HepG2 (cell line): ENCODE results near the gene CYSRT1. TPM values are rescaled to one million over a fixed set of nuclear protein-coding genes. Genes with fewer than 3 reads are reported as not detected.
A peak's percentile ranks its signal among the peaks of the same experiment; 100 is the strongest.

ENCODE experiments used
- CBFB ChIP-seq: sonication (generic); formaldehyde crosslinking; IDR thresholded peaks from 2 replicates; pipeline ENCODE4 v1.4.0; 2020; ENCODE audit warnings: missing genetic modification reagents
- GATA4 ChIP-seq: sonication (generic); IDR thresholded peaks from 2 replicates; pipeline ENCODE4 v1.6.1; 2016; ENCODE audit warnings: antibody characterized with exemption, low read depth, borderline replicate concordance
- HES4 ChIP-seq: sonication (generic); formaldehyde crosslinking; IDR thresholded peaks from 2 replicates; pipeline ENCODE4 v1.9.0; 2021; ENCODE audit warnings: mild to moderate bottlenecking, missing genetic modification reagents, borderline replicate concordance
- HMGXB3 ChIP-seq: sonication (generic); formaldehyde crosslinking; IDR thresholded peaks from 2 replicates; pipeline ENCODE4 v1.4.0; 2020; ENCODE audit warnings: missing genetic modification reagents, borderline replicate concordance
- MIER3 ChIP-seq: IDR thresholded peaks from 2 replicates; pipeline ENCODE4 v1.6.1; 2016; ENCODE audit warnings: missing compliant biosample characterization, borderline replicate concordance
- NCOA1 ChIP-seq: sonication (generic); formaldehyde crosslinking; IDR thresholded peaks from 2 replicates; pipeline ENCODE4 v1.9.0; 2021; ENCODE audit warnings: missing genetic modification reagents
- PATZ1 ChIP-seq: sonication (generic); formaldehyde crosslinking; IDR thresholded peaks from 2 replicates; pipeline ENCODE4 v1.4.0; 2020; ENCODE audit warnings: missing genetic modification reagents
- PPARG ChIP-seq: conservative IDR thresholded peaks from 2 replicates; pipeline ENCODE4 v1.6.1; 2016; ENCODE audit warnings: missing biosample characterization, missing genetic modification reagents
- RAD21 ChIP-seq: fragments of 450-650 bp; formaldehyde crosslinking; IDR thresholded peaks from 2 replicates; pipeline ENCODE4 v1.5.0; 2020; ENCODE audit warnings: mild to moderate bottlenecking
- SP2 ChIP-seq: sonication (generic); formaldehyde crosslinking; IDR thresholded peaks from 2 replicates; pipeline ENCODE4 v1.5.1; 2020; ENCODE audit warnings: mild to moderate bottlenecking, missing genetic modification reagents
- TFDP2 ChIP-seq: sonication (generic); formaldehyde crosslinking; IDR thresholded peaks from 2 replicates; pipeline ENCODE4 v1.4.0; 2020; ENCODE audit warnings: missing genetic modification reagents
- THAP8 ChIP-seq: sonication (generic); formaldehyde crosslinking; IDR thresholded peaks from 2 replicates; pipeline ENCODE4 v1.5.1; 2020; ENCODE audit warnings: missing genetic modification reagents, mild to moderate bottlenecking, borderline replicate concordance
- TMF1 ChIP-seq: sonication (generic); formaldehyde crosslinking; IDR thresholded peaks from 2 replicates; pipeline ENCODE4 v1.8.1; 2022; ENCODE audit warnings: low read depth, missing genetic modification reagents
- ZBTB26 ChIP-seq: IDR thresholded peaks from 2 replicates; pipeline ENCODE4 v1.6.1; 2016; ENCODE audit warnings: missing compliant biosample characterization, missing genetic modification reagents, borderline replicate concordance
- ZBTB42 ChIP-seq: sonication (generic); formaldehyde crosslinking; IDR thresholded peaks from 2 replicates; pipeline ENCODE4 v1.5.0; 2020; ENCODE audit warnings: mild to moderate bottlenecking, missing genetic modification reagents
- ZNF143 ChIP-seq: sonication (generic); formaldehyde crosslinking; IDR thresholded peaks from 2 replicates; pipeline ENCODE4 v1.4.0; 2020; ENCODE audit warnings: missing genetic modification reagents
- ZNF282 ChIP-seq: fragments of 450-650 bp; IDR thresholded peaks from 2 replicates; pipeline ENCODE4 v1.6.1; 2018; ENCODE audit not compliant: partially characterized antibody
- ZNF572 ChIP-seq: sonication (generic); formaldehyde crosslinking; IDR thresholded peaks from 2 replicates; pipeline ENCODE4 v1.5.1; 2020; ENCODE audit warnings: mild to moderate bottlenecking, missing genetic modification reagents
- ZNF891 ChIP-seq: sonication (generic); formaldehyde crosslinking; IDR thresholded peaks from 2 replicates; pipeline ENCODE4 v1.5.0; 2020; ENCODE audit warnings: mild to moderate bottlenecking, missing genetic modification reagents
- polyA plus RNA-seq, 8 experiments: library from polyadenylated mRNA; depleted of rRNA in 3 of 8; stranded (reverse) in 7 of 8; unstranded in 1 of 8; fragments of >200 nt; fragmentation: Illumina TruSeq in 4 of 8; extraction: Trizol in 4 of 8; gene quantifications; 2 replicates each; pipeline versions ENCODE4 v1.2.1 to v1.2.3, GENCODE V29; 2011 to 2016; ENCODE audit warnings: low read depth in 4 of 8, missing spikeins in 1 of 8, mixed read lengths in 1 of 8; ENCODE audit not compliant: insufficient read depth in 1 of 8
- total RNA-seq, 5 experiments: library from RNA; depleted of rRNA; stranded (reverse); fragments of >200 nt; fragmentation: Illumina TruSeq; extraction: Trizol; gene quantifications; 2 replicates each; pipeline ENCODE4 v1.2.3, GENCODE V29; 2016; ENCODE audit warnings: low read depth in 1 of 5

The CYSRT1 gene
- total and polyA plus RNA-seq, 2 of the 13 experiments (the other 11 are each of a cell fraction or from before 2014, with no cell fraction given) = 1.5 to 2.1 TPM

- TF ChIP-seq PATZ1 (CRISPR knock-in tag) (peak; percentile 79), ZBTB26 (CRISPR knock-in tag) (peak; percentile 44; the same call in 1 of the 2 replicates), ZBTB42 (CRISPR knock-in tag) (peak; percentile 91; the same call in 1 of the 2 replicates), MIER3 (CRISPR knock-in tag) (peak; percentile 25; the same call in 1 of the 2 replicates), RAD21 (CRISPR knock-in tag) (peak; percentile 20; the same call in 1 of the 2 replicates), ZNF282 (no peak), PPARG (CRISPR knock-in tag) (no peak), SP2 (CRISPR knock-in tag) (peak; percentile 29; the same call in 1 of the 2 replicates), ZNF572 (CRISPR knock-in tag) (0 out of 2 replicates have a peak, but pooled peaks have one; percentile 19), CBFB (CRISPR knock-in tag) (peak; percentile 19; the same call in 1 of the 2 replicates), NCOA1 (CRISPR knock-in tag) (0 out of 2 replicates have a peak, but pooled peaks have one; percentile 23), HES4 (CRISPR knock-in tag) (peak; percentile 61; the same call in 1 of the 2 replicates), TFDP2 (CRISPR knock-in tag) (peak; percentile 55; the same call in 1 of the 2 replicates), ZNF891 (CRISPR knock-in tag) (no peak; the same call in 1 of the 2 replicates), THAP8 (0 out of 2 replicates have a peak, but pooled peaks have one; percentile 44), TMF1 (peak; percentile 22; the same call in 1 of the 2 replicates), ZNF143 (CRISPR knock-in tag) (peak; percentile 55; the same call in 1 of the 2 replicates), GATA4 (no peak), HMGXB3 (CRISPR knock-in tag) (peak; percentile 68; the same call in 1 of the 2 replicates)
These were observed 10.7 kb downstream of the CYSRT1 start (continued) for GRCh38 chr9:137235424-137236237.
